Fibroblast of the aortic adventitia (primary cell): Measurements from ENCODE around the gene ACMSD. TPM values are rescaled to one million over a fixed set of nuclear protein-coding genes. Genes with fewer than 3 reads are reported as not detected.

Experiments used
- DNase-seq: peaks from one replicate; pipeline ENCODE4 v3.0.0-alpha.2; 2010; ENCODE audit warnings: low read depth
- H3K4me3 ChIP-seq: 2 replicates; pipeline ENCODE4 v1.5.1; 2011; ENCODE audit warnings: low read depth, mild to moderate bottlenecking, control low read depth, low read length, moderate library complexity
- CTCF ChIP-seq: IDR thresholded peaks from 2 replicates; pipeline ENCODE4 v1.5.1; 2011; ENCODE audit warnings: mild to moderate bottlenecking, low read length, control low read depth, inconsistent platforms; ENCODE audit not compliant: insufficient read depth
- total RNA-seq: library from RNA; depleted of rRNA; stranded (reverse); fragments of >200 nt; gene quantifications from 2 replicates; pipeline ENCODE4 v1.2.3, GENCODE V29; 2012; ENCODE audit warnings: low replicate concordance

ACMSD gene
- total RNA-seq, 1 donor, result not detected

- DNase-seq, result no peak
- H3K4me3 ChIP-seq, result no peak overlapping the region
- TF ChIP-seq CTCF, result no peak
Observed at GRCh38 chr2:134835471-134835870, 2.9 kb upstream of the ACMSD start.

GRCh38 chr2:134836986-134837385 lies 1.4 kb upstream of the ACMSD start:
- DNase-seq, result peak; percentile 94
- H3K4me3 ChIP-seq, result no peak overlapping the region
- TF ChIP-seq CTCF, result no peak

GRCh38 chr2:134839649-134840048 lies 1.2 kb downstream of the ACMSD start:
- H3K4me3 ChIP-seq, result no peak overlapping the region
- DNase-seq, result no peak
- TF ChIP-seq CTCF, result no peak

GRCh38 chr2:134842930-134843490 lies 4.6 kb downstream of the ACMSD start:
- no peak for TF ChIP-seq CTCF
- no peak for DNase-seq

GRCh38 chr2:134843968-134844367 lies 5.6 kb downstream of the ACMSD start:
- no peak overlapping the region for H3K4me3 ChIP-seq
- no peak for DNase-seq
- TF ChIP-seq CTCF, result no peak

More at GRCh38 chr2:134842930-134843490, 4.6 kb downstream of the ACMSD start:
- no peak overlapping the region for H3K4me3 ChIP-seq

- DNase-seq, result no peak
- no peak for TF ChIP-seq CTCF
- H3K4me3 ChIP-seq, result no peak overlapping the region
Observed at GRCh38 chr2:134845028-134845427, 6.6 kb downstream of the ACMSD start.

GRCh38 chr2:134845719-134846118 lies 7.3 kb downstream of the ACMSD start:
- no peak overlapping the region for H3K4me3 ChIP-seq
- DNase-seq, result peak; percentile 49
- no peak for TF ChIP-seq CTCF
